AG10803 (cell line): Measurements from ENCODE around the gene SH3D19.

Experiments used
- DNase-seq: peaks from one replicate; pipeline ENCODE4 v3.0.0; 2010; ENCODE audit warnings: low read depth
- H3K4me3 ChIP-seq: 2 replicates; pipeline ENCODE4 v1.5.1; 2011; ENCODE audit warnings: mild to moderate bottlenecking, low read length, control low read depth
- TF ChIP-seq, protein P1 (sequence below): conservative IDR thresholded peaks from 2 replicates; pipeline ENCODE4 v1.5.1; 2011; ENCODE audit warnings: mild to moderate bottlenecking, low read length, control low read depth, inconsistent platforms

The SH3D19 gene

DNA sequence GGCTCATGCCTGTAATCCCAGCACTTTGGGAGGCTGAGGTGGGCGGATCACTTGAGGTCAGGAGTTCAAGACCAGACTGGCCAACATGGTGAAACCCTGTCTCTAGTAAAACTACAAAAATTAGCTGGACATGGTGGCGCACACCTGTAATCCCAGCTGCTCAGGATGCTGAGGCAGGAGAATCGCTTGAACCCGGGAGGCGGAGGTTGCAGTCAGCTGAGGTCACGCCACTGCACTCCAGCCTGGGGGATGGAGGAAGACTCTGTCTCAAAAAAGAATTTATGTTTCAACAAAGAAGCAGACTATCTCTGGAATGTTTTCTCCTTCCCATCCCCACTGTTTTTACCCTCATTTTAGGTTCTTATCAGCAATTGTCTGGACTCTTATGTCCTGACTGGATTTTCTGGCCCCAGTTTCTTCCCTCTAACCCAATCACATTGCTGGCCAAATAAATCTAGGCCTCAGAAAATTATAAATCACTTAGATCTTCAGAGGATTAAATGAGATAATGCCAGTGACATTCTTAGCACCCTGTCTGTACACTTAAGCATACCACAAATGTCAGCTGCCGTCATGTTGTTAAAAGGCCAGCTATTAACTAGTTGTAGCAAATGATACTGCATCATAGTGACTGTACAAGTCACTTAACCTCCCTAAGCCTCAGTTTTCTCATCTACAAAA, 93.3 kb downstream of the SH3D19 start:
- TF ChIP-seq, protein P1, sequence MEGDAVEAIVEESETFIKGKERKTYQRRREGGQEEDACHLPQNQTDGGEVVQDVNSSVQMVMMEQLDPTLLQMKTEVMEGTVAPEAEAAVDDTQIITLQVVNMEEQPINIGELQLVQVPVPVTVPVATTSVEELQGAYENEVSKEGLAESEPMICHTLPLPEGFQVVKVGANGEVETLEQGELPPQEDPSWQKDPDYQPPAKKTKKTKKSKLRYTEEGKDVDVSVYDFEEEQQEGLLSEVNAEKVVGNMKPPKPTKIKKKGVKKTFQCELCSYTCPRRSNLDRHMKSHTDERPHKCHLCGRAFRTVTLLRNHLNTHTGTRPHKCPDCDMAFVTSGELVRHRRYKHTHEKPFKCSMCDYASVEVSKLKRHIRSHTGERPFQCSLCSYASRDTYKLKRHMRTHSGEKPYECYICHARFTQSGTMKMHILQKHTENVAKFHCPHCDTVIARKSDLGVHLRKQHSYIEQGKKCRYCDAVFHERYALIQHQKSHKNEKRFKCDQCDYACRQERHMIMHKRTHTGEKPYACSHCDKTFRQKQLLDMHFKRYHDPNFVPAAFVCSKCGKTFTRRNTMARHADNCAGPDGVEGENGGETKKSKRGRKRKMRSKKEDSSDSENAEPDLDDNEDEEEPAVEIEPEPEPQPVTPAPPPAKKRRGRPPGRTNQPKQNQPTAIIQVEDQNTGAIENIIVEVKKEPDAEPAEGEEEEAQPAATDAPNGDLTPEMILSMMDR: no peak
- H3K4me3 ChIP-seq: no peak overlapping the region
- no peak for DNase-seq

DNA sequence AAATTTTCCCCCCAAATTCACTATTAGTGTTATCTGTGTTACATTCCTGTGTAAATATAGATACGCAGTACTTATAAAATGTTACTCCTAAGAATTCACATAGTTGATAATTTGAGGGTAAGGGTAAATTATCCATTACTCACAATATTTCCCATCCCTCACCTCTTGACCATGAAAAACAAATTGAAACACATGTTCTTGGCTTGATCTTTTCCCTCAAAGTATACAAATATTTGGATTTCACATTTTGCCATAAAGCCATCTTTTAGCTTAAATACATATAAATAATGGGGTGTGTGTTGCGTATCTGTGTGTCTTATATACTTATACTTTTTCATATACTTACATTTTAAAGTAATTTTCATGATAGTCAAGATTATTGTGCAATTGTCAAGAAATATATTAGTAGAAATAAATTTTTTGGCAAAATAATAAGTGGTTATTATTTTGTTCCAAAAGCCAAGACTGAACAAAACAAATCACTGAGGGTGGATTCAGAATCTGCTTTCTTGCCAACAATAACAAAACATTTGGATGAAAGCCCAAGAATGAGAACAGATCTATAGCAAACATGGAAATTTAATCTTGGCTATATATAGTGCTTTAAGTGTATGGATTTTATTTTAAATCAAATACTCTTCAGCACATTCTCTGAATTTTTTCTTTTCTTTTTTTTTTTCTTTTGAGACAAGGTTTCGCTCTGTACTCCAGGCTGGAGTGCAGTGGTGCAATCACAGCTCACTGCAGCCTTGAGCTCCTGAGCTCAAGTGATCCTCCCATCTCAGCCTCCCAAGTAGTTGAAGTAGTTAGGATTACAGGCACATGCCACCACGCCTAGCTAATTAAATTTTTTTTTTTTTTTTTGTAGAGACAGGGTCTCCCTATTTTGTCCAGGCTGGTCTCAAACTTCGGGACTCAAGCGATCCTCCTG, 97.0 kb downstream of the SH3D19 start:
- peak; percentile 13 for DNase-seq
- H3K4me3 ChIP-seq: peak overlapping the region; percentile 56
- TF ChIP-seq, protein P1: no peak

DNA sequence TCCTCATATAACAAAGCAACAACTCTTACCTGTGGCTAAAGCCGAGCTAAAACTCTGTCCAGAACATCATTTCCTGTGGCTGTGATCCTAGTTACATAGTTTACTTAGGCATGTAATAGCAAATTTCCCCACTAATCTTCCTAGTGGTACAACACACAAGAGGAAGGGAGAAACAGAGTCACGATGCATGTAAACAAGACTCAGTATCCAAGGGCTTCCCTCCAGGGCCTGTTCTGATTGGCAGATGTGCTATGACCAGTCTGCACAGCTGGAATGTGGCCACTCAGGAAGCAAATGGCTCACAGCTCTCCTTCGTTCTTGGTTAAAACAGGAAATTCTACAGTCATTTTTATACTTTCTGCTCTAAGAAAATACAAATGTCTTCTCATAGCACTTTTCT, 97.7 kb downstream of the SH3D19 start:
- DNase-seq: peak; percentile 89
- TF ChIP-seq, protein P1: no peak
- peak overlapping the region; percentile 56 for H3K4me3 ChIP-seq

DNA sequence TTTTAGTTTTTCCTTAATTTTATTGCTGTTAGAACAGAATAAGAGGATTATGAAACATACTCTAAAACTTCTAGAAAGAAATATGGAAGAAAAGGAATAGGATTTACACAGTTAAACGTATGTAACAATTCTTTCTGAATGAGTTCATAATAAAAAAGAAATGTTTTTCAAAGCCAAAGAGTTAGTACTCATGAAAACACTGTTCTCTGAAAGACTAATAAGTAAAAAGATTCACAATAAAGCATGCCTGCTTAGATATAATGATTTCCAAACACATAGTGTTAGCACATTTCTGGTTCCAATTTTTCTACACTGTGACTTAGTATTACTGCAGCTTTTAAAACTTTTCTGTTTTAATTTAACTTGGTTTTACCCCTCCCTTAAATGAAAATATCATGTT, 98.2 kb downstream of the SH3D19 start:
- DNase-seq: no peak
- H3K4me3 ChIP-seq: peak overlapping the region; percentile 56
- TF ChIP-seq, protein P1: no peak

DNA sequence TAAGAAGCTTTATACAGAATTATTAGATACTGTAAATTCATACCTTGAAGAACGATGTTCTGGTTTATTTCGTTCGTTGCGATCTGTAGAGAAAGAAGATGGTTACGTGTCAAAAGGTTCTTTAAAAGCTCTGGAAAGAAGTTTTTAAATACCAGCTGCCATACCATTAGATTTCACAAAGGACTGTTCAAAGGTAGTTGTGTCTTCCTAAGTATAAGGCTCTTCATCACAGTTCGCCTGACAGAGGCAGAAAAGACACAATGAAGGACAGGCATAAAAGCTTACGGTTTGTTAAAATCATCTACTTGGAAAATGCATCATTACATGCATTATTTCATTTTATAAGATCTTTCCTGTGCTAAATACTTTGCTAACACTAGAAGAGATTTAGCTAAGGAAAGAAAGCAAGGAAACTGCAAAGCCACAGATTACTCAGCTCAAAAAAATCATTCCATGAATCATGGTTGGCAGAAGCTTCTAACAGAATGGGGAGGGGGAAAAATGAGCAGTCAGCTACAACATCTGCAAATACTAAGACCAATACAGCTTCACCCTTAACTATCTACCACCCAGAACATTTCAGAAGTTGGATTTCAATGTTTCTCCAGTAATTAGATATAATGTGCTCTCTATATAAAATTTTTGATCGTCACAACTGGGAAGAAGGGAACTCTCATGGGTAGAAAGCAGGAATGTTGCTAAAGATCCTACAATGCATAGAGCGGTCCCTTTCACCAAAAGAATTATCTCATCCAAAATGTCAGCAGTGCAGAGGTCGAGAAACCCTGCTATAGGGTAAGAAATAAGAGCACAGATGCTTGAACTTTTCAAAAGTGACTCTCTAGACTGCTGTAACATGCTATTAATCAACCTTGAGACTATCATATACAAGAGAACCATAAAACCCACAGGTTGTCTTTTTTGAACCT, 99.1 kb downstream of the SH3D19 start:
- TF ChIP-seq, protein P1: no peak
- H3K4me3 ChIP-seq: peak overlapping the region; percentile 56

DNA sequence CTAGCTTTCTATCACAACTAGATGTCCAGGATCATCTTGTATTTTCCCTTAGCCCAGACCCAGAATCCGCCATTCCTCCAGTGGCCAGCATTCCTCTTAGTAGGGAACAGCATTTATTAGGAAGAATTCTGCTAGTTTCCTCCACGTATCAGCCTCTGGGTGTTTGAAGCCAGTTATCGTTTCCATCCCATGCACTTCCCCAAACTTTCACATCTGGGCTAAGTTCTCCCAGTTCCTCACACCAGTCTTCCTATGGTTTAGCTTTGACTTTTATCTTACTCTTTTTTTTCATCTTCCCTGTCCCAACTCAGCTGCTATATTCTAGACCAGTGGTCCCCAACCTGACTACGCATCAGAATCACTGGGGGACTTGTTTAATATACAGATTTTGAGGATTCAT, 101.9 kb downstream of the SH3D19 start:
- DNase-seq: no peak
- TF ChIP-seq, protein P1: no peak
- H3K4me3 ChIP-seq: no peak overlapping the region

More for the DNA sequence above, 99.1 kb downstream of the SH3D19 start:
- peak; percentile 84 for DNase-seq
